SHP77 treated with DMSO at 0.1 percent for 48 hours (cell line): ENCODE results near the gene MBD5.

Experiments
- DNase-seq: peaks from one replicate; lab custom pipeline; 2025; lab: John Stamatoyannopoulos, UW

MBD5 gene

DNA sequence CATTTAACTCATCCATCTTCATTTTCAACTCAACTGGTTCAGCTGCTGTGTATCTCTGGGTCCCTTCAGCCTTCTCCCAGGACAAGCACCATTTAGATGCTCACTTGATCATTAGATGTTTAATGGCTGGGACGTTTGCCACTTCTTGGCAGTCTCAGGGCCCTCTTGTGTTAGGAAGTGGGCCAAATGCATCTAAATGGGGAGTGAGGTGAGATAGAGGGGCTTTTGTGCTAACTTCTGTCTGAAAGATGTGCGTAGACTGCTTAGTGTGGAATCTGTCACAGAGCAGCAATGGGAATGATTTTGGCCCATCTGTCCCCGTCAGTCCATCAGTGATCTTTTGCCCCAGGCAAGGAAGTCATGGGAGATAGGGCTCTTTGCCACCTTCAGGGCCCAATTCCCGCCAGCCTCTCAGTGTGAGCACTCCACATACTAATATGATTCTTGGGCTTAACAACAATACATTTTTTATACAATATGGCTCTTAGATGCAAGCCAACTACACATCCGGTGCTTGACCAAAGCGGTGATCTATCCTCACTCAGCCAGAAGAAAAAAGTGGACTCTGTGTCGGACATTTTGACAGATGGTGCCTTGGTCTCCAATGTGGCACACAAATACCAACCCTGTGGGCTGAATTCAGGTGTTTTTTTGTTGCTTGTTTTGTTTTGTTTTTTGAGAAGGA, 528.0 kb downstream of the MBD5 start:
- DNase-seq: no peak

DNA sequence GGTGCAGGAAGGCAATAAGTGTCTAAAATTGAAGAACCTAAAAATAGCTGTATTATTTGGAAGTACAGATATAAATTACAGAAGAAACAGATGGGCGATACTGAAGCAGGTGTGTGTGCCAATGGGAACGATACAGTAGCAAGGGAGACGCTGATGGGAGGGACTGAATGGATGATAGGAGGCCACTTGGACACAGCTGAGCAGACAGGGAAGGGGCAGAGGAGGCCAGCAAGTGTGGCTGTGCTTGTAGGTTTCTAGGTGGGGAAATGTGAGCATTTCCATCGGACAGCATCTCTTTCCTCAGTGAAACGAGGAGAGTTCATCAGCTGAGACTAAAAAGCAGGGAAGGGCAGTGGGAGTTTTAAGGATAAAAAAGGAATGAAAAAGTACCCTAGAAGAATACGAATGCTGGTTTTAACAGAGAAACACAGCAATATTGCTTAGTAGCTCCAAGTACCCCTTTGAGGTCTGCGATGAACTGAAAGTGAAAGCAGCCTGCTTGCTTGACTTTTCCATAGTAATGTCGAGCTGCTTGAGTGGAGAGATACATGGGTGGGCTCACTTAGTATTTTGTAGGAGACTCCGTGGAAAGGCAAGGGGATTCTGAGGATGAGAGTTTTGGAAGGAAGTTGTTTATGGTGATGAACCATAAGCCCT, 531.9 kb downstream of the MBD5 start:
- no peak for DNase-seq

DNA sequence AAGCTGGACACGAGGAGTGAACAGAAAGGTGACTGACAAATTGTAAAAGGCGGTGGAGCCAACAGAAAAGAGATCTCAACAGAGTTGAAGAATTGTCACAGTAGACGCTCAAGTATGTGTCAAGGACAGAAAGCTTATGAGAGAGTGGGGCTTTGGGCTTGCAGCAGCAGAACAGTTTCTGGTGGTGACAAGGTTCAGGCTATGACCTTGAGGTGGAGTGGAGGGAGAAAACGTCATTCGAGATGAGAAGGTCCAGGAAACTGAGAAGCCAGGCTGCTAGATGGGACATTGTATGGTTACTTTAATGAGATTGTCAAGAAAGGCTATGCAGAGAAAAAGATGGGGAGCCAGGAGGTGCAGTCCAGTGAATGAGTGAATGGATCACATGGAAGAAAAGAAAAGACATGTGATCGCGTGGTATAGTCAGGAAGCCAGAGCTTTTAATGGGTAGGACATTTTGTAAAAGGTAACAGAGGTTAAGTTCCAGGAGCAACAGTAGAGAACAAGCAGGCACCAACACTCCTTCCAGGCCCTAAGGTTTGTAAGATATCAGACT, 532.5 kb downstream of the MBD5 start:
- DNase-seq: no peak

DNA sequence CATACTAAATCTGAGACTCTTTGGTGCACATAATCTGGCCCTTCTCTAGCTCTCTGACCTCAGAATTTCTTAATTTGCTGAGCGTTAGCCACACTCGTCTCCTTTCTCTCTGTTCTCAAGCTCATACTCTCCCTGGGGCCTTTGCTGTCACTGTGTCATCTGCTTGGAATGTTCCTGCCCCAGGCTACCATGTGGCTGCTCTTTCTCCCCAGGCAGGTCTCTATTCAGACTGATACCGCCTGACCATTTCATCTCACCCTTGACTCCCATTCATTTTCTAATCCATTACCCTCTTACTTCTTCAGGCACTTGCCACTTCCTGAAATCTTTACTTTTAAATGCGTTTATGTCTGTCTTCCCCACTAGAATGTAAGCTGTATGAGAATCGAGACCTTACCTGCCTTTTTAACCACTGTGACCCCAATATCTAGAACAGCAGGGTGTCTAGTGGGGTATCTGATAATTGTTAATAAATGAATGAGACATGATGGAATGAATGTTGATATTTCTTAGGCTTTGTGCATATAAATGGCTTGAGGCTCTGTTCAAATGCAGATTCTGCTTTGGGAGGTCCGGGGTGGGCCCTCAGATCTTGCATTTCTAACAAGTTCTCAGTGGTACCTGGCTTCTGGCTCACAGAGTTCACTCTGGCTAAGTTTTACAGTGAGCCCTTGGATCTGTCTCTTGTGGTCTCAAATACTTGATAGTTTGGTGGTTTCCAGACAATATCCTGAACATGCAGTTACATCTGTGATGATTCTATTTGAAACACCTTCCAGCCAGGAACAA, 533.8 kb downstream of the MBD5 start:
- no peak for DNase-seq

DNA sequence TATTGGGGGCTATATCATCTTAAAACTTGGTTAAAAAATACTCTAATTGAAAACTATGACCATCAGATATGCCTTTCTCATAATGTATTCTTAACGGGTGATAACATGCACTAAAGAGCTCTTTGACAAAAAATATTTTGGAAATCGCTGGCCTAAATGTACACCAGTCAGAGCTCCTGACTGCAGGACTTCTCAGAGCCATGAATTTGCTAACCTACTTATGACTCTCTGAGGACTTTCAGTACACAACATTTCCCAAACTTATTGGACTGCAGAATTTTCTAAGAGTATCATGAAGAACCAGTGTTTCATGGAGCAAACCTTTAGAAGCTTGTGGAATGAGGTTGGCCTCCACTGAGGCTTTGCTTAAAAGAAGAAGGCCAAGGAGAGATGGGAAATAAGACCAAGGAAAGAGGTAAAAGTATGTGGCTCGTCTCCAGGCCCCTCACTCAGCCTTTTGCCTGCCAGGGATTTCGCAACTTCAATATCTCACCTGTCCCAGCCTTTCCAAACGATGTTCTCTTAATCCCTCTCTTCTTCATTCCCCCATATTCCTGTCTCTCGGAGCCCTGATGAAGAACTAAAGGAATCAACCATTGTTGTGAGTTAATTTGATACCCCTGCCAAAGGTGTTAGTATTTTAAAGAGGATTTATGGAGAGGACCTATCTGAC, 534.9 kb downstream of the MBD5 start:
- no peak for DNase-seq

DNA sequence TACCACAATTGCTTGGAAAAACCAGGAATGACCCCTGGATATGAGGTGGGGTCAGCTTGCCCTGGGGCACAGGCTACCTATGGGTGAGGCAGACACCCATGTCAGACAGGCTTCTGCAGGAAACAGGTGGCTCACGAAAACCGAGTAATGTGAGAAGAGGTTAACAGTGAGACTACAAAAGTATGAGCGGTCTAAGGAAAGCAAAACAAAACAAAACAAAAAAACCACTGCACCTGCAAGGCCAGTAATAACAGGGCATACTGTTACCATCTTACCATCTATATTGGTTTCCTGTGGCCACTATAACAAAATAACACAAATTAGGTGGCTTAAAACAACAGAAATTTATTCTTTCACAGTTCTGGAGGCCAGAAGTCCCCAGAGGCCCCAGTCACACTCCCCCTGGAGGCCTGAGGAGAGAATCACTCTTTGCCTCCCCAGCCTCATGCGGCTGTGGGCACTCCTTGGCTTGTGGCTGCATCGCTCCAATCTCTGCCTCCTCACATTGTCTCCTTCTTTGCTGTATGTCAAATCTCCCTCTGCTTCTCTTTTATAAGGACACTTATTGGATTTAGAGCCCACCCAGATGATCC, 537.0 kb downstream of the MBD5 start:
- no peak for DNase-seq

DNA sequence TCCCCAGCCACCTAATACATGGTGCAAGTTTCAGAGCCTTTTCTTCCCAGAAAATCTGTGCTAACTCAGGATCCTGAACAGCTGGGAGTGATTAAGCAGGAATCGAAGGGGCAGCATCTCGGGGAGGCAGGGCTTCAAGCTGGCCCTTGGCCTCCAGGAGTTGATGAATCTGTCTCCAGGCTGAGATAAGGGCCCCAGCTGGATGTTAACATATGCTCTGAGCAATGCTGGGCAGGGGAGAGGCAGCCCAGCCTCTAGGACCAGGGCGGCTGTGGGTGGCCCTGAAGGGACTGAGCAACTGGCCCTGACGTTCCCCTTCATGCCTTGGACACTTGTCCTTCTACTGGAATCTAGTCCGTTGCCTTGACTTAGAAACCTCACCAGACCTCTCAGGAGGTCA, 539.6 kb downstream of the MBD5 start:
- no peak for DNase-seq

DNA sequence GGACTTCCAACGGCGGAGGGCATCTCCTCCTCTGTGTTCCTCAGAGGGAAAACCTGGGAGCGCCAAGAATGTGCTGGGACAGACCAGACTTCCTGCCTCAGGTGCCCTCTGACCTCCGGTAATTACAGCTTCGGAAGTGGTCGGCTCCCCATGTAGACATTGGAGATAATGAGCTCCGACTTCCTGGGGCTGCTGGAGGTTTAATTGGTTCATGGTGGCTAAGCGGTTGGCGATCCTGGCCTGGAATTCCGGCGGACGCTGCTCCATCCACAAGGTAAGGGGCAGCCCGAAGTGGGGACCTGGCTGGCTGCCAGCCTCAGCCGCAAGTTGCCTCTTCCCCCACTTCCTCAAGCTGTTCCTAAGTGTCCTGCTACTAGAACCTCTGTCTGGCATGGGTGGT, 540.5 kb downstream of the MBD5 start:
- DNase-seq: no peak

DNA sequence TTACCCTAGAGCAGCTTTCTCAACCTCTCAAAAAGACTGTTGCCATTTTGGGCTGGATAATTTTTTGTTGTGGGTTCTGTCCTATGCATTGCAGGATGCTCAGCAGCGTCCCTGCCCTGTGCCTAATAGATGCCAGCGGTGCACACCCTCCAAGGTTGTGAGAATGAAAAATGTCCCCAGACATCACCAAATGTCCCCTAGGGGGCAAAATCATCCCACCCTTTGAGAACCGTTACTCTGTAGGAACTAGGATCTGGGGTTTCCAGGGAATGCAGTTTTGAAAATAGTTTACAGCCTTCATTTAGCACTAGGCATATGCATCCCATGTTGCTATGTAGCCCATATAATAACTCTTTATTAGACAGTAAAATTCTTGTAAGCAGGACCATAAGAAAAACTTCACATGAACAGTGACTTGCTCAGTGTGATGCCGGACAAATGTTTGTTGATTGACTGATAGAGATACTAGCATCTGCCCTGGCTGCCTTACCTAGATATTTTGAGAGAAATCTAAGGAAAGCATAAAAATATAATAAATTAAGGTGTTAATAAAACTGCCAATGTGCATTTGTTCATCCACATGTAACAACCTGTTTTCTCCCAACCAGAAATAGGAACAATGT, 544.5 kb downstream of the MBD5 start:
- DNase-seq: no peak
